Osteoblast (primary cell): ENCODE results near the gene ABI3BP. TPM values are rescaled to one million over a fixed set of nuclear protein-coding genes. Genes with fewer than 3 reads are reported as not detected.

Experiments
- DNase-seq: peaks from one replicate; pipeline ENCODE4 v3.0.0; 2011; ENCODE audit warnings: low spot score, mixed read lengths; ENCODE audit not compliant: insufficient read length; ENCODE audit errors: missing footprints
- H2AFZ ChIP-seq: 2 replicates; pipeline ENCODE4 v1.6.0; 2011; ENCODE audit warnings: mild to moderate bottlenecking, low read length
- H3K27ac ChIP-seq: 2 replicates; pipeline ENCODE4 v1.5.1; 2011; ENCODE audit warnings: mild to moderate bottlenecking, low read depth, low read length, moderate library complexity
- H3K27me3 ChIP-seq: 2 replicates; pipeline ENCODE4 v1.6.0; 2012; ENCODE audit warnings: mild to moderate bottlenecking, control low read depth, inconsistent platforms, low read length, moderate library complexity; ENCODE audit not compliant: insufficient read depth
- H3K36me3 ChIP-seq: 2 replicates; pipeline ENCODE4 v1.5.1; 2011; ENCODE audit warnings: mild to moderate bottlenecking, low read length, control low read depth, moderate library complexity; ENCODE audit not compliant: insufficient read depth
- H3K4me1 ChIP-seq: 2 replicates; pipeline ENCODE4 v1.5.1; 2011; ENCODE audit warnings: mild to moderate bottlenecking, low read length, control low read depth, moderate library complexity; ENCODE audit not compliant: insufficient read depth
- H3K4me2 ChIP-seq: 2 replicates; pipeline ENCODE4 v1.6.0; 2011; ENCODE audit warnings: mild to moderate bottlenecking, low read length; ENCODE audit not compliant: insufficient read depth
- H3K4me3 ChIP-seq: fragments of 200-600 bp; sonication (generic); 3 replicates; pipeline ENCODE4 v1.5.1; 2012; ENCODE audit warnings: mild to moderate bottlenecking, low read length, inconsistent platforms; ENCODE audit not compliant: insufficient read depth
- H3K79me2 ChIP-seq: 2 replicates; pipeline ENCODE4 v1.6.0; 2012; ENCODE audit warnings: mild to moderate bottlenecking, low read length, control low read depth, inconsistent platforms; ENCODE audit not compliant: insufficient read depth
- H3K9me3 ChIP-seq: 2 replicates; pipeline ENCODE4 v1.5.1; 2011; ENCODE audit warnings: low read depth, low read length, control low read depth
- H4K20me1 ChIP-seq: 2 replicates; pipeline ENCODE4 v1.6.0; 2012; ENCODE audit warnings: mild to moderate bottlenecking, low read length, control low read depth; ENCODE audit not compliant: insufficient read depth
- CTCF ChIP-seq: IDR thresholded peaks from 2 replicates; pipeline ENCODE4 v1.5.1; 2011; ENCODE audit warnings: mild to moderate bottlenecking, low read depth, low read length, moderate library complexity; ENCODE audit errors: extremely low read depth
- total RNA-seq: library from RNA; depleted of rRNA; stranded (reverse); fragments of >200 nt; gene quantifications from 2 replicates; pipeline ENCODE4 v1.2.3, GENCODE V29; 2012

Gene ABI3BP
- total RNA-seq, 1 donor, result 130 TPM

GRCh38 chr3:100984308-100984707 is 8.9 kb downstream of the ABI3BP start:
- Histone ChIP-seq H3K27ac (peak overlapping the region; percentile 85), H3K4me1 (peaks cover 38% of the 10 kb centered on the region), H2AFZ (peak overlapping the region; percentile 43), H3K4me3 (no peak overlapping the region), H4K20me1 (no peaks in the 10 kb centered on the region), H3K36me3 (peaks cover 8% of the 10 kb centered on the region), H3K4me2 (no peak overlapping the region), H3K27me3 (no peaks in the 10 kb centered on the region), H3K79me2 (peaks cover 95% of the 10 kb centered on the region), H3K9me3 (no peaks in the 10 kb centered on the region)
- no peak for TF ChIP-seq CTCF
- DNase-seq, result no peak

GRCh38 chr3:100982710-100983109 is 10.5 kb downstream of the ABI3BP start:
- H3K9me3 ChIP-seq, result no peaks in the 10 kb centered on the region
- peaks cover 8% of the 10 kb centered on the region for H3K36me3 ChIP-seq
- peak overlapping the region; percentile 85 for H3K27ac ChIP-seq
- H3K79me2 ChIP-seq, result peaks cover 93% of the 10 kb centered on the region
- peak overlapping the region; percentile 84 for H3K4me2 ChIP-seq
- H4K20me1 ChIP-seq, result no peaks in the 10 kb centered on the region
- H3K4me1 ChIP-seq, result peaks cover 52% of the 10 kb centered on the region
- peak overlapping the region; percentile 91 for H2AFZ ChIP-seq
- DNase-seq, result no peak
- peak overlapping the region; percentile 59 for H3K4me3 ChIP-seq
- no peak for TF ChIP-seq CTCF
- no peaks in the 10 kb centered on the region for H3K27me3 ChIP-seq

GRCh38 chr3:100981164-100981911 is 11.9 kb downstream of the ABI3BP start:
- Histone ChIP-seq H4K20me1 (no peaks in the 10 kb centered on the region), H3K36me3 (peaks cover 13% of the 10 kb centered on the region), H2AFZ (peak overlapping the region; percentile 52), H3K27ac (peak overlapping the region; percentile 29), H3K4me2 (no peak overlapping the region), H3K27me3 (no peaks in the 10 kb centered on the region), H3K4me1 (peaks cover 57% of the 10 kb centered on the region), H3K9me3 (no peaks in the 10 kb centered on the region), H3K79me2 (peaks cover 95% of the 10 kb centered on the region), H3K4me3 (no peak overlapping the region)
- no peak for TF ChIP-seq CTCF
- DNase-seq, result no peak

- Histone ChIP-seq H4K20me1 (no peaks in the 10 kb centered on the region), H3K27ac (peak overlapping the region; percentile 41), H3K4me3 (no peak overlapping the region), H3K27me3 (no peaks in the 10 kb centered on the region), H3K36me3 (peaks cover 6% of the 10 kb centered on the region), H2AFZ (no peak overlapping the region), H3K4me2 (peak overlapping the region; percentile 4), H3K9me3 (no peaks in the 10 kb centered on the region), H3K4me1 (peaks cover 64% of the 10 kb centered on the region), H3K79me2 (peaks cover 93% of the 10 kb centered on the region)
- no peak for TF ChIP-seq CTCF
- DNase-seq, result no peak
These were observed 15.1 kb downstream of the ABI3BP start for GRCh38 chr3:100978011-100978659.
